A549 (cell line): ENCODE measurements around the gene KLHL29. TPM values are rescaled to one million over a fixed set of nuclear protein-coding genes. Genes with fewer than 3 reads are reported as not detected.

Experiments
- ATAC-seq, 2 experiments: fragments of 200-7000 bp in 1 of 2; fragments of >200 bp in 1 of 2; cut with Nextera tagmentation in 1 of 2; cut with Tn5 transposase in 1 of 2; 3 replicates each; pipeline versions ENCODE4 v1.8.0 to v1.9.1; 2018 to 2020; ENCODE audit warnings: mild to moderate bottlenecking in 1 of 2, moderate library complexity in 1 of 2
- CTCF ChIA-PET: fragments of 300-600 bp; sonication (Branson Sonifier 250); formaldehyde crosslinking; extraction: SDS; loops from one replicate; lab custom pipeline; 2021; ENCODE audit warnings: antibody characterized with exemption, inconsistent platforms; lab: Yijun Ruan, JAX
- POLR2A ChIA-PET: fragments of 350-600 bp; formaldehyde crosslinking; extraction: SDS; loops from one replicate; lab custom pipeline; 2021; ENCODE audit warnings: antibody characterized with exemption, inconsistent platforms; lab: Yijun Ruan, JAX
- DNase-seq, 2 experiments: peaks; one replicate each; pipeline versions ENCODE4 v3.0.0 to v3.0.0-alpha.2; 2011 to 2016; ENCODE audit warnings: low read depth in 1 of 2, low spot score in 1 of 2
- FAIRE-seq: peaks from 2 replicates; lab custom pipeline; 2011; peaks lifted over from hg19 to GRCh38; lab: Jason Lieb, UNC
- H3K27ac ChIP-seq, 2 experiments: fragments of >200 bp; sonication (Bioruptor Twin); formaldehyde crosslinking; 3 replicates each; pipeline ENCODE4 v1.5.1; 2016 to 2017
- H3K4me1 ChIP-seq: fragments of >200 bp; sonication (Bioruptor Twin); formaldehyde crosslinking; 3 replicates; pipeline ENCODE4 v1.6.1; 2016
- H3K4me2 ChIP-seq: fragments of >200 bp; sonication (Bioruptor Twin); formaldehyde crosslinking; 3 replicates; pipeline ENCODE4 v1.6.1; 2016
- H3K4me3 ChIP-seq: fragments of >200 bp; sonication (Bioruptor Twin); formaldehyde crosslinking; 3 replicates; pipeline ENCODE4 v1.5.1; 2016
- H3K9me3 ChIP-seq: fragments of >200 bp; sonication (Bioruptor Twin); formaldehyde crosslinking; 3 replicates; pipeline ENCODE4 v1.6.1; 2016
- BHLHE40 ChIP-seq: IDR thresholded peaks from 2 replicates; pipeline ENCODE4 v1.6.1; 2012; ENCODE audit warnings: low read depth, low read length, inconsistent platforms
- CBX2 ChIP-seq: fragments of 200-600 bp; sonication (generic); IDR thresholded peaks from 2 replicates; pipeline ENCODE4 v1.6.1; 2016; ENCODE audit warnings: low read depth, mild to moderate bottlenecking, borderline replicate concordance
- CEBPB ChIP-seq, 2 experiments: fragments of >200 bp in 1 of 2; sonication (Bioruptor Twin) in 1 of 2; formaldehyde crosslinking in 1 of 2; IDR thresholded peaks; 2 replicates each; pipeline ENCODE4 v1.6.1; 2012 to 2016
- CHD2 ChIP-seq: fragments of 150-350 bp; IDR thresholded peaks from 2 replicates; pipeline ENCODE4 v1.6.1; 2014; ENCODE audit warnings: low read length; ENCODE audit not compliant: partially characterized antibody
- CHD4 ChIP-seq: fragments of 200-600 bp; sonication (generic); IDR thresholded peaks from 2 replicates; pipeline ENCODE4 v1.6.1; 2016; ENCODE audit warnings: antibody characterized with exemption, mild to moderate bottlenecking, borderline replicate concordance
- EHF ChIP-seq: fragments of 250-450 bp; sonication (Bioruptor Pico); IDR thresholded peaks from 2 replicates; pipeline ENCODE4 v1.5.0; 2020; ENCODE audit warnings: mild to moderate bottlenecking
- ESRRA ChIP-seq: fragments of 150-350 bp; IDR thresholded peaks from 2 replicates; pipeline ENCODE4 v1.6.1; 2014; ENCODE audit warnings: mild to moderate bottlenecking, low read length, borderline replicate concordance
- FOSB ChIP-seq: fragments of 250-450 bp; sonication (Bioruptor Pico); IDR thresholded peaks from 2 replicates; pipeline ENCODE4 v1.5.0; 2020; ENCODE audit warnings: mild to moderate bottlenecking, moderate library complexity
- GATA3 ChIP-seq: IDR thresholded peaks from 2 replicates; pipeline ENCODE4 v1.6.1; 2012; ENCODE audit warnings: borderline replicate concordance
- HDAC2 ChIP-seq: fragments of 200-600 bp; sonication (generic); IDR thresholded peaks from 2 replicates; pipeline ENCODE4 v1.6.1; 2016
- HOXB5 ChIP-seq: fragments of 250-450 bp; sonication (Bioruptor Pico); IDR thresholded peaks from 2 replicates; pipeline ENCODE4 v1.5.0; 2020; ENCODE audit warnings: mild to moderate bottlenecking, moderate library complexity
- KDM1A ChIP-seq: fragments of 200-600 bp; sonication (generic); IDR thresholded peaks from 2 replicates; pipeline ENCODE4 v1.6.1; 2016; ENCODE audit warnings: low read depth, mild to moderate bottlenecking
- MYC ChIP-seq: IDR thresholded peaks from 2 replicates; pipeline ENCODE4 v1.6.1; 2012; ENCODE audit warnings: mild to moderate bottlenecking, inconsistent platforms, low read length, improper control_type of control experiment, borderline replicate concordance
- RARB ChIP-seq: fragments of 250-450 bp; sonication (Bioruptor Pico); IDR thresholded peaks from 2 replicates; pipeline ENCODE4 v1.8.0; 2021; ENCODE audit warnings: mild to moderate bottlenecking, moderate library complexity
- SMC3 ChIP-seq: fragments of >200 bp; sonication (Bioruptor Twin); formaldehyde crosslinking; IDR thresholded peaks from 3 replicates; pipeline ENCODE4 v1.6.1; 2018; ENCODE audit warnings: inconsistent platforms
- SREBF2 ChIP-seq: fragments of 450-650 bp; IDR thresholded peaks from 2 replicates; pipeline ENCODE4 v1.6.1; 2014; ENCODE audit warnings: mild to moderate bottlenecking, moderate library complexity
- TFCP2L1 ChIP-seq: fragments of 250-450 bp; sonication (Bioruptor Pico); IDR thresholded peaks from 2 replicates; pipeline ENCODE4 v1.5.0; 2021; ENCODE audit warnings: mild to moderate bottlenecking
- ZNF302 ChIP-seq: fragments of 250-450 bp; sonication (Bioruptor Pico); IDR thresholded peaks from 2 replicates; pipeline ENCODE4 v1.9.0; 2021; ENCODE audit warnings: inconsistent platforms, mild to moderate bottlenecking, moderate library complexity
- WGBS: methylation state at CpG from one replicate; pipeline ENCODE4 v1.1.6; 2017; ENCODE audit errors: missing lambda C conversion rate; 5-methylcytosine and 5-hydroxymethylcytosine counted together
- polyA plus RNA-seq, 4 experiments: library from polyadenylated mRNA; depleted of rRNA in 3 of 4; stranded (reverse); fragments of >200 nt; fragmentation: RNase III in 1 of 4; extraction: RNeasy Plus Mini Kit Qiagen cat#74134 plus additional on column Dnase treatment in 1 of 4; gene quantifications; 2 replicates in 3 of 4; 3 replicates in 1 of 4; pipeline ENCODE4 v1.2.3, GENCODE V29; 2011 to 2017
- TF ChIP-seq, protein P1 (sequence below): fragments of 250-450 bp; sonication (Bioruptor Pico); IDR thresholded peaks from 2 replicates; pipeline ENCODE4 v1.5.0; 2020; ENCODE audit warnings: low read depth, mild to moderate bottlenecking, moderate library complexity
- TF ChIP-seq, protein P2 (sequence below): fragments of >200 bp; sonication (Bioruptor Twin); formaldehyde crosslinking; IDR thresholded peaks from 2 replicates; pipeline ENCODE4 v1.6.1; 2016
- TF ChIP-seq, protein P3 (sequence below): fragments of 450-650 bp; IDR thresholded peaks from 2 replicates; pipeline ENCODE4 v1.6.1; 2014; ENCODE audit warnings: antibody characterized with exemption
- TF ChIP-seq, protein P4 (sequence below): IDR thresholded peaks from 2 replicates; pipeline ENCODE4 v1.6.1; 2012
- TF ChIP-seq, protein P5 (sequence below): fragments of 150-350 bp; IDR thresholded peaks from 2 replicates; pipeline ENCODE4 v1.6.1; 2014; ENCODE audit warnings: low read depth, mild to moderate bottlenecking, low read length

Gene KLHL29
- polyA plus RNA-seq, 2 of the 4 experiments (the other 2 are of a cell fraction) = 1.3 to 2.5 TPM

DNA sequence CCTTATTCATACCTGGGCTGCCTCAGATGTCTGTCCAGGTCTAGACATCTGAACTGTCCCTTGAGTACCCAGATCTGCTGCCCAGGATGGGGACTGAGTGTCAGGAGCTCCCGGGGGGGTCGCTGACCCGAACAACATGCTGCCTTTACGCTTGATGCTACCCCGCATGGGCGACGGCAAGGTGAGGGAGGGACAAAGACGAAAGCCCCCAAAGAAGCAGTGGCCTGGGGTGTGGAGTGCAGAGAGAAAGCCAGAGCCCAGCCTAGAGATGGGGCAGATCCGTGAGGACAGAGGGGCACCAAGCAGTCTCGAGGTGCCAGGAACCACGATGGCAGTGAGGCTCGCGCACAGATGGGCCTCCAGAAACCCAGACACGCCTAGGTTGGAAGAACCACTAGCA, 307.3 kb downstream of the KLHL29 start:
- TF ChIP-seq SMC3 = no peak
- no peak for TF ChIP-seq CHD2
- TF ChIP-seq ZNF302 = no peak
- no peak for TF ChIP-seq HOXB5 (CRISPR knock-in tag)
- TF ChIP-seq, protein P1, sequence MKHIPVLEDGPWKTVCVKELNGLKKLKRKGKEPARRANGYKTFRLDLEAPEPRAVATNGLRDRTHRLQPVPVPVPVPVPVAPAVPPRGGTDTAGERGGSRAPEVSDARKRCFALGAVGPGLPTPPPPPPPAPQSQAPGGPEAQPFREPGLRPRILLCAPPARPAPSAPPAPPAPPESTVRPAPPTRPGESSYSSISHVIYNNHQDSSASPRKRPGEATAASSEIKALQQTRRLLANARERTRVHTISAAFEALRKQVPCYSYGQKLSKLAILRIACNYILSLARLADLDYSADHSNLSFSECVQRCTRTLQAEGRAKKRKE (CRISPR knock-in tag) = no peak
- no peak for TF ChIP-seq HDAC2
- TF ChIP-seq FOSB (CRISPR knock-in tag) = no peak
- TF ChIP-seq CHD4 = no peak
- TF ChIP-seq TFCP2L1 (CRISPR knock-in tag) = no peak
- TF ChIP-seq EHF (CRISPR knock-in tag) = no peak
- TF ChIP-seq, protein P2, sequence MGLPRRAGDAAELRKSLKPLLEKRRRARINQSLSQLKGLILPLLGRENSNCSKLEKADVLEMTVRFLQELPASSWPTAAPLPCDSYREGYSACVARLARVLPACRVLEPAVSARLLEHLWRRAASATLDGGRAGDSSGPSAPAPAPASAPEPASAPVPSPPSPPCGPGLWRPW = no peak
- no peak for TF ChIP-seq CEBPB (IDR thresholded peaks at IDR 0.05)
- TF ChIP-seq, protein P3, sequence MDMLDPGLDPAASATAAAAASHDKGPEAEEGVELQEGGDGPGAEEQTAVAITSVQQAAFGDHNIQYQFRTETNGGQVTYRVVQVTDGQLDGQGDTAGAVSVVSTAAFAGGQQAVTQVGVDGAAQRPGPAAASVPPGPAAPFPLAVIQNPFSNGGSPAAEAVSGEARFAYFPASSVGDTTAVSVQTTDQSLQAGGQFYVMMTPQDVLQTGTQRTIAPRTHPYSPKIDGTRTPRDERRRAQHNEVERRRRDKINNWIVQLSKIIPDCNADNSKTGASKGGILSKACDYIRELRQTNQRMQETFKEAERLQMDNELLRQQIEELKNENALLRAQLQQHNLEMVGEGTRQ = no peak
- no peak for TF ChIP-seq CBX2
- no peak for TF ChIP-seq ESRRA
- TF ChIP-seq, protein P4, sequence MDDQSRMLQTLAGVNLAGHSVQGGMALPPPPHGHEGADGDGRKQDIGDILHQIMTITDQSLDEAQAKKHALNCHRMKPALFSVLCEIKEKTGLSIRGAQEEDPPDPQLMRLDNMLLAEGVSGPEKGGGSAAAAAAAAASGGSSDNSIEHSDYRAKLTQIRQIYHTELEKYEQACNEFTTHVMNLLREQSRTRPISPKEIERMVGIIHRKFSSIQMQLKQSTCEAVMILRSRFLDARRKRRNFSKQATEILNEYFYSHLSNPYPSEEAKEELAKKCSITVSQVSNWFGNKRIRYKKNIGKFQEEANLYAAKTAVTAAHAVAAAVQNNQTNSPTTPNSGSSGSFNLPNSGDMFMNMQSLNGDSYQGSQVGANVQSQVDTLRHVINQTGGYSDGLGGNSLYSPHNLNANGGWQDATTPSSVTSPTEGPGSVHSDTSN = no peak
- TF ChIP-seq RARB = no peak
- no peak for TF ChIP-seq SREBF2
- no peak for TF ChIP-seq GATA3
- Histone ChIP-seq H3K27ac (no peak overlapping the region), H3K4me2 (no peak overlapping the region), H3K9me3 (no peaks in the 10 kb centered on the region), H3K4me1 (no peaks in the 10 kb centered on the region), H3K4me3 (no peak overlapping the region)
- ChIA-PET POLR2A (no interaction called here), CTCF (no interaction called here)
- ATAC-seq (no peak), DNase-seq (no peak), FAIRE-seq (no peak)
- 81% methylated on average over 14 of the region's 14 CpGs for WGBS

DNA sequence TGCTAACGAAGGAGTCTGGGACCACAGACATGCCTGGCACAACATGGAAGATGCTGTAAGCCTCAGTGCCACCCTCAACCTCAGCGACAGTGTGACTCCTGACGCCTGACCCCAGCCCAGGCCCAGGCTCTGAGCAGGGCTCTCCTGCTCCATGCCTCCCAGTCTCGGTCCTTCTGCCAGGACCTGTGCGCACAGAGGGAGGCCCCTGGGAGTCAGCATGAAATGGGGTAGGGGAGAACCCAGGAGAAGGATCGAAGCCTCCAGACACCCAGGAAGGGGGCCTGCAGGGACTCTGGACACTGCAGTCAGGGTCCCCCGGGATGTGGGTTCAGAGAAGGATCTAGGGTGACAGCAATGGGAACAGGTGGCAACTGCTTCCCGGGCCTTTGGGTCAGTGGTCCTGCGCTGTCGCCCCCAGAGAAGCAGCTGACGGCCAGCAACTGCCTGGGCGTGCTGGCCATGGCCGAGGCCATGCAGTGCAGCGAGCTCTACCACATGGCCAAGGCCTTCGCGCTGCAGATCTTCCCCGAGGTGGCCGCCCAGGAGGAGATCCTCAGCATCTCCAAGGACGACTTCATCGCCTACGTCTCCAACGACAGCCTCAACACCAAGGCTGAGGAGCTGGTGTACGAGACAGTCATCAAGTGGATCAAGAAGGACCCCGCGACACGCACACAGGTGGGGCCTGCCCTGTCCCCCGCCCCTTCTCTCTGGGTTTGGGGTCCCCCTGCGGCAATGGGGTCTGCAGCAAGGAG, 308.0 kb downstream of the KLHL29 start:
- CTCF ChIA-PET = no interaction called here
- POLR2A ChIA-PET = no interaction called here
- 88% methylated on average over 24 of the region's 28 CpGs for WGBS
- DNase-seq (no peak), ATAC-seq (no peak), FAIRE-seq (no peak)
- H3K4me3 ChIP-seq = no peak overlapping the region
- no peaks in the 10 kb centered on the region for H3K4me1 ChIP-seq
- H3K9me3 ChIP-seq = no peaks in the 10 kb centered on the region
- TF ChIP-seq KDM1A (no peak), MYC (no peak), CEBPB (IDR thresholded peaks at IDR 0.05) (no peak), BHLHE40 (no peak), HOXB5 (CRISPR knock-in tag) (no peak)
- TF ChIP-seq, protein P5, sequence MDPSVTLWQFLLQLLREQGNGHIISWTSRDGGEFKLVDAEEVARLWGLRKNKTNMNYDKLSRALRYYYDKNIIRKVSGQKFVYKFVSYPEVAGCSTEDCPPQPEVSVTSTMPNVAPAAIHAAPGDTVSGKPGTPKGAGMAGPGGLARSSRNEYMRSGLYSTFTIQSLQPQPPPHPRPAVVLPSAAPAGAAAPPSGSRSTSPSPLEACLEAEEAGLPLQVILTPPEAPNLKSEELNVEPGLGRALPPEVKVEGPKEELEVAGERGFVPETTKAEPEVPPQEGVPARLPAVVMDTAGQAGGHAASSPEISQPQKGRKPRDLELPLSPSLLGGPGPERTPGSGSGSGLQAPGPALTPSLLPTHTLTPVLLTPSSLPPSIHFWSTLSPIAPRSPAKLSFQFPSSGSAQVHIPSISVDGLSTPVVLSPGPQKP = no peak
- TF ChIP-seq, protein P3 = no peak
- H3K27ac ChIP-seq = no peak overlapping the region
- no peak overlapping the region for H3K4me2 ChIP-seq
